NCI-H187 (cell line): Measurements from ENCODE around the gene NOP53.
"Not testable (repeated sequence)": the region's sequence is repeated elsewhere in the genome, so short reads cannot be mapped to it uniquely, and the experiment has no call there.

Source experiments
- DNase-seq, 2 experiments: peaks; one replicate each; lab custom pipeline; 2025; lab: John Stamatoyannopoulos, UW

The NOP53 gene

GRCh38 chr19:47718415-47719046, 26.8 kb upstream of the NOP53 start:
- DNase-seq = not testable (repeated sequence)

DNA sequence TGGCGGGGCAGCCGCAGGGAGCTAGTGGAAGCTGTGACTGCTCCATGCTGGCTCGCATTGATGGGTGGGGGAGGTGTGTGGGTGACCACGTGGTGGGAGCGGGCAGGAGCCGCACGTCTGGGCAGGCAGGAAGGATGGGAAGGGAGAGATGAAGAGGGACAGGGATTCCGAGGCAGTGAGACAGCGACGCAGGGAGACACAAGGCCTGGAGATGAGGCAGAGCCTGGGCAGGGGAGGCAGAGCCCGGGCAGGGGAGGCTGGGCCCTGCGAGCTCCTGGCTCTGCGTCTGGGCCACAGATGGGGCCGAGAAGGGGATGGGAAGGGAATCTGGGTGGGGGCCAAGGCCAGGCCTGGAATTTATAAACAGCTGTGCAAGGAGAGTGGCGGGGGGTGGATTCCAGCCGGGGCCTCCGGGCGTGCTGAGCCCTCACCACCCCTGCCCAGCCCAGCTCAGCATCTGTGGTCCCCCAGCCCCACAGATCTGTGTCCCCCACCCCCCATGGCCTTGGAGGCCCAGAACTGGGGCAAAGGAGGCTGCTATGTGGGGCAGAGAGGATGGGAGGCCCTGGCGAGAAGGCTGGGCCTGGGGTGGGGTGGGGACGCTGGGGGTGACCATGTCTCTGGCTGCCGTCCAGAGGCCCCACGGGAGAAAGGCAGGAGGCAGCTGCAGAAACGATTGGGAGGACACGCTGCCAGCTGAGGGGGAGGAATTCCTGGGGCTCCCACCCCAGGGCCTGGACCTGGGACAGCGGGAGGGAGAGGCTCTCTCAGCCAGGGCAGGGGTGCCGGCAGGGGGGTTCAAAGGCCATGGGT, 26.1 kb upstream of the NOP53 start:
- no peak for DNase-seq

DNA sequence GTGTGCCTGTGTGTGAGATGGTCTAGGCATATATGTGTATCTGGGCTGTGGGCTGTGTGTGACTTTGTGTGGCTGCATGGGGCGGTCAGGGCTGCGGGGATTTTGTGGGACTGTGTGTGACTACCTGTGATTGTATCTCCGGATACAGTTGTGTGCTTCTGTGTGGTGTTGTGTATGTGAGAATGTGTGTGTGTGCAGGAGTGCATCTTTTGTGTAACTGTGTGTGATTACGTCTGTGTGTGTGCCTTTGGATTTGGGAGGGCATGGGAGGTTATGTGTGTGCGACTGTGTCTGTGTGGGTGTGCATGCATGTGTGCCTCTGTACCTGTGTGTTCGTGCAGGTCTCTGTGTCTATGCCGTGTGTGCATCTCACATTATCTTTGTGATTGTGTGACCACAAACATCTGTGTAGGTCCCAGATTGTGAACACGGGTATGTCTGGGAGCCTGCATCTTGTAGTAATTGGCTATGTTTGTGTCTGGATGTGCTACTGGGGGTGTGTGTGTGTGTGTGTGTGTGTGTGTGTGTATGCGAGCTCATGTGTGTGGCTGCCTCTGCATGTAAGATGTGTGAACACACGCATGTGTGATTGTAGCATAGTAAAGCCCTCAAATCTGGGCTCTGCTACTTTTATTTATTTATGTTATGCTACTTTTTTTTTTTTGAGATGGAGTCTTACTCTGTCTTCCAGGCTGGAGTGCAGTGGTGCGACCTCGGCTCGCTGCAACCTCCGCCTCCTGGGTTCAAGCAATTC, 24.5 kb upstream of the NOP53 start:
- no peak for DNase-seq

- no peak for DNase-seq
Observed at GRCh38 chr19:47723581-47723940, 21.8 kb upstream of the NOP53 start.

DNA sequence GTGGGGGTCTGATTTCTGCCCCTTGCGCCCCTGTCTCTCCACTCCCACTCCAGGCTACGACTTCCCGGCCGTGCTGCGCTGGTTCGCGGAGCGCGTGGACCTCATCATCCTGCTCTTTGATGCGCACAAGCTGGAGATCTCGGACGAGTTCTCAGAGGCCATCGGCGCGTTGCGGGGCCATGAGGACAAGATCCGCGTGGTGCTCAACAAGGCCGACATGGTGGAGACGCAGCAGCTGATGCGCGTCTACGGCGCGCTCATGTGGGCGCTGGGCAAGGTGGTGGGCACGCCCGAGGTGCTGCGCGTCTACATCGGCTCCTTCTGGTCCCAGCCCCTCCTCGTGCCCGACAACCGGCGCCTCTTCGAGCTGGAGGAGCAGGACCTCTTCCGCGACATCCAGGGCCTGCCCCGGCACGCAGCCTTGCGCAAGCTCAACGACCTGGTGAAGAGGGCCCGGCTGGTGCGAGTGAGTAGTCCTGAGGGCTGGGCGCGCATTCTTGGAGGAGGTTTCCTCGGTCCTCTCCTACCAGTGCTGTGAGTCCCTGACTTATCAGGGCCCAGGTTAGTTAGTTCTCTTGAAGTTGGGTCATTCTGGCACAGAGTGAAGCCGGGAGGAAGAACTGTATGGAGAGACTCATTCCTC, 19.5 kb upstream of the NOP53 start:
- DNase-seq = no peak

- DNase-seq = no peak
Observed at GRCh38 chr19:47726467-47726866, 18.9 kb upstream of the NOP53 start.

GRCh38 chr19:47728295-47728694, 17.1 kb upstream of the NOP53 start:
- not testable (repeated sequence) for DNase-seq

DNA sequence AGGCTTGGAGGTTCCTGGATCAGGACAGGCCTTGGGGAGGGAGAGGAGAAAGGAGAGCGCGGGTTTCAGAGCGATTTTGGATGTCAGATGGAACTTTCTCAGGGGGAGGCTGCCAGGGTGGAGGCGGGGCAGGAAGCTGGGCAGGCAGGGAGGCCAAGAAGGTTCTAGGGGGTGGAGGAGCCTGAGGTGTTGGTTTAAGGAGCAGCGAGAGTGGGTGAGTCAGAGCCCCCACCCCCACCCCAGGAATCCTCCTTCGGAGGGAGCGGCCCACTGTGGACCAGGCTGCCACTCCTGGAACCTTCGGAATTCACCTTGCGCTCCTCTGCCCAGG, 15.9 kb upstream of the NOP53 start:
- DNase-seq = no peak

DNA sequence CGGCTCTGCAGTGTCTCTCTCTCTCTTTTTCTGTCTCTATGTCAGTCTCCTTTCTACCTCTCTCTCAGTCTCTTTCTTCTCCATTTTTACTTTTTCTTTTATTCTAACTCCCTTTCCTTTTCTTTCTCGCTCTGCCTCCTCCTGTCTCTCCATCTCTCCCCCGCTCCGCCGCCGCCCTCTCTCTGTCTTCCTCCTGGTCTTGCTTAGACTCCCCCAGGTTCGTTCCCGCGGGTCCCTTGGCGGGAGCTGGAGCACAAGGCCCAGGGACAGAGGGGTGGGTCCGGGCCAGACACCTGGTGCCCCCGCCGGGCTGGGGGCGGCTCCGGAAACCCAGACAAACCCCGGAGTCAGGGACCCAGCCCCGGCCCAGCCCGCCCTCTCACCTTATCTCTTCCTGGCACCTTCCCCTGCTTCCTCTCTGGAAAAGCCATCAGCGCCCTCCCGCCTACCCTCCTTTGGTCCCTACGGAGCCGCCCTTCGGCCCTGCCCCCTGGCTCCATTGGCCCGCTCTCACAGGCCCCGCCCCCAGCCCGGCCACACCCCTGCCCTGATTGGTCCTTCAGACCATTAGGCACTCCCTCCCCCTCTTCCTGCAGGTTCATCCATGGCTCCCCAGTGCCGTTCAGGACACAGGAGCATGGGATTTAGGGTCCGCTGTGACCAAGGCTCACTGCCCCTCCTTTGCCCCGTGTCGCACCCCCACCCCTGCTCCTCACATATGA, 15.4 kb upstream of the NOP53 start:
- no peak for DNase-seq

GRCh38 chr19:47730521-47730889, 14.8 kb upstream of the NOP53 start:
- DNase-seq = no peak

DNA sequence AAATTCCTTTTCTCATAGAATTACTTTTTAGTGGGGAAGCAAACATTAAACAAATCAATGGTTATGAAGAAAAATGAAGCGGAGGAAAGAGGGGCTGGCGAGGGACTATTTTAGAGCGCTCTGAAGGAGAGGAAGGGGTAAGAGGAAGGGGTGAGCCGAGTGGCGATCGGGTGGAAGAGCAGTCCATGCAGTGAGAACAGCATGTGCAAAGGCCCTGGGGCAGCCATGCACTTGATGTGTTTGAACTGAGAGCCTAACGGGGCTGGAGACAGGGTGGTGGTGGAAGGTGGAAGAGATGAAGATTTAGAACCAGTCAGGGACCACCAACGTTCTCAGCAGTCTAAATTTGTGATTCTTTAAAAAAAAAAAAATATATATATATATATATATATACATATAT, 14.4 kb upstream of the NOP53 start:
- DNase-seq = no peak

GRCh38 chr19:47735131-47735530, 10.2 kb upstream of the NOP53 start:
- no peak for DNase-seq

DNA sequence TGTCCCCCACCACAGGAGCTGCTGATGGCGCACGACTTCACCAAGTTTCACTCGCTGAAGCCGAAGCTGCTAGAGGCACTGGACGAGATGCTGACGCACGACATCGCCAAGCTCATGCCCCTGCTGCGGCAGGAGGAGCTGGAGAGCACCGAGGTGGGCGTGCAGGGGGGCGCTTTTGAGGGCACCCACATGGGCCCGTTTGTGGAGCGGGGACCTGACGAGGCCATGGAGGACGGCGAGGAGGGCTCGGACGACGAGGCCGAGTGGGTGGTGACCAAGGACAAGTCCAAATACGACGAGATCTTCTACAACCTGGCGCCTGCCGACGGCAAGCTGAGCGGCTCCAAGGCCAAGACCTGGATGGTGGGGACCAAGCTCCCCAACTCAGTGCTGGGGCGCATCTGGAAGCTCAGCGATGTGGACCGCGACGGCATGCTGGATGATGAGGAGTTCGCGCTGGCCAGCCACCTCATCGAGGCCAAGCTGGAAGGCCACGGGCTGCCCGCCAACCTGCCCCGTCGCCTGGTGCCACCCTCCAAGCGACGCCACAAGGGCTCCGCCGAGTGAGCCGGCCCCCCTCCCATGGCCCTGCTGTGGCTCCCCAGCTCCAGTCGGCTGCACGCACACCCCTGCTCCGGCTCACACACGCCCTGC, 4.4 kb upstream of the NOP53 start:
- DNase-seq = no peak

DNA sequence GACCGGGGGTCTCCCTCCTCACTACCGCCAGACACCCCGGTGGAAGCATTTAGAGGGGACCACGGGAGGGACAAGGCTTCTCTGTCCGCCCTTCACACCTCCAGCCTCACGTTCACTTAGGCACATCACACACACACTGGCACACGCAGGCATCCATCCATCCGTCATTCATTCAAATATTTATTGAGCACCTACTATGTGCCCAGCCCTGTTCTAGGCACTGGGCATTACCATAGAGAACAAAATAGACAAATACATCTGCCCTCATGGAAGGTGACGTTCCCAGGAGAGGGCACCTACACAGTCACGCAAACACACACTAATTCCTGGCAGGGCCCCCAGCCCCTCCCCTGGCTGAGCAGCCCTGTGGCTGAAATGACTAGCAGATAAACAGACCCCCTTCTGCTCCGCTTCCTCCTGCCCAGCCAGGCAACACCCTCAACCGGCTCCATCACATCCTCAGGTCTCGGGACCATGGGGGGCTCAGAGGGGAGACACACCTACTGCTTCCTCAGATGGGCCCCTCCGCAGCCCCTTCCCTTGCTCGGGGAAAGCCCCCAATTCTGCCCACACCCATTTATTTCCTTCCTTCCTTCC, 3.7 kb upstream of the NOP53 start:
- no peak for DNase-seq

- no peak for DNase-seq
Observed at GRCh38 chr19:47742634-47743033, 2.7 kb upstream of the NOP53 start.

DNA sequence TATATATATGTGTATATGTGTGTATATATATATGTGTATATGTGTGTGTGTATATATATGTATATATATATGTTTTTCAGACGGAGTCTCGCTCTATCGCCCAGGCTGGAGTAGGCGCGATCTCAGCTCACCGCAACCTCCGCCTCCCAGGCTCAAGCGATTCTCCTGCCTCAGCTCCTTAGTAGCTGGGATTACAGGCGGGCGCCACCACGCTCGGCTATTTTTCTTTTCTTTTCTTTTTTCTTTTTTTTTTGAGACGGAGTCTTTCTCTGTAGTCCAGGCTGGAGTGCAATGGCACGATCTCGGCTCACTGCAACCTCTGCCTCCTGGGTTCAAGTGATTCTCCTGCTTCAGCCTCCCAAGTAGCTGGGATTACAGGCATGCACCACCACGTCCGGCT, 783 bp downstream of the NOP53 start:
- DNase-seq = not testable (repeated sequence)

- no peak for DNase-seq
Observed at GRCh38 chr19:47749326-47749725, 4.0 kb downstream of the NOP53 start.

DNA sequence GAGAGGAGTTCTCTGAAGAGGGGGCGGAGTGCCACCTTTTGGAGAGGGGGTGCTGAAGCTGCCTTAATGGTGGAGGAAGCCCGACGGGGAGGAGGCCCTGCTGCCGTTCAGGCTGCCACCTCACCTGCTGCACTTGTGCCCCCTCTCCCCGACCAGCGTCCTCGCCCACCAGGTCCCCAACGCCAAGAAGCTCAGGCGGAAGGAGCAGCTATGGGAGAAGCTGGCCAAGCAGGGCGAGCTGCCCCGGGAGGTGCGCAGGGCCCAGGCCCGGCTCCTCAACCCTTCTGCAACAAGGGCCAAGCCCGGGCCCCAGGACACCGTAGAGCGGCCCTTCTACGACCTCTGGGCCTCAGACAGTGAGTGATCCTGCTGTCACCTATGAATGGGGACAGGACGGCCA, 5.4 kb downstream of the NOP53 start:
- no peak for DNase-seq

DNA sequence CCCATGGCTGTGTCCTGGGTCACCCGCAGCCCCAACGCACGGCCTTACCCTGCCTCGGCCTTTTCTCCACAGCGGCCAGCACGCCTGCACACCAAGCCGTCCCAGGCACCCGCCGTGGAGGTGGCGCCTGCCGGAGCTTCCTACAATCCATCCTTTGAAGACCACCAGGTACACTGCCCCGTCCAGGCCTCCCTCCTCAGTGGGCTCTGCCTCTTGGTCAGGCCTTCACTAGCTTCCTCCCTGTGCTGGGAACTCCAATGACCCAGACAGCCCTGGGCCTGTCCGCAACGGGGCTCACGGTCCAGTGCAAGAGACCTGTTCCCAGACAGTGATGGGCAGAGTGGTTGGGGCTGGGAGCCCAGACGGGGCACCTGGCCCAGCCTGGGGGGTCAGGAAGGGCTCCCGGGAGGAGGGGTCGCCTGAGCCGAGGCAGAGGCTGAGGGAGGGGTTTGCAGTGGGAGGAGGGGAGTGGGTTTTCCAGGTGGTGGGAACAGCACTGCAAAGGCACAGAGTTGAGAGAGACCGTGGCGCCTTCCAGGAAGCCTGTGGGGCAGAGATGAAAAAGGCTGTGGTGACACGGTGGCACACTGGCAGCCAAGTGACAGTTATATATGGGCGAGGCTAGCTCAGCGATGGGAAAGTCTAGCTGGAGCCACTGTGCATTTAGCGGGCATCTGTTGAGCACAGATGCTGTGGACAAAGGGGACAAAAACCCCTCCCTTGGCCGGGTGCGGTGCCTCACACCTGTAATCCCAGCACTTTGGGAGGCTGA, 7.3 kb downstream of the NOP53 start:
- no peak for DNase-seq
